Loucy (cell line): ENCODE results near the gene KCNJ15.

ENCODE experiments used
- H2AFZ ChIP-seq: fragments of 200-600 bp; sonication (generic); 2 replicates; pipeline ENCODE4 v1.6.0; 2016; ENCODE audit warnings: antibody characterized with exemption, mild to moderate bottlenecking, low read length, moderate library complexity
- H3F3A ChIP-seq: fragments of 200-600 bp; 2 replicates; pipeline ENCODE4 v1.6.0; 2016; ENCODE audit warnings: antibody characterized with exemption, low read depth, mild to moderate bottlenecking
- H3K27me3 ChIP-seq: fragments of 200-600 bp; sonication (generic); 2 replicates; pipeline ENCODE4 v1.6.1; 2014; ENCODE audit warnings: low read length, mild to moderate bottlenecking; ENCODE audit not compliant: insufficient read depth, poor library complexity, severe bottlenecking
- H3K36me3 ChIP-seq: fragments of 200-600 bp; sonication (generic); 2 replicates; pipeline ENCODE4 v1.6.1; 2016; ENCODE audit warnings: low read length; ENCODE audit not compliant: insufficient read depth
- H3K4me1 ChIP-seq: fragments of 200-600 bp; sonication (generic); 2 replicates; pipeline ENCODE4 v1.5.1; 2014; ENCODE audit warnings: low read length, mild to moderate bottlenecking; ENCODE audit not compliant: insufficient read depth, poor library complexity, severe bottlenecking
- H3K4me2 ChIP-seq: fragments of 200-600 bp; sonication (generic); 2 replicates; pipeline ENCODE4 v1.6.0; 2014; ENCODE audit warnings: antibody characterized with exemption, low read length, low read depth, mild to moderate bottlenecking; ENCODE audit not compliant: poor library complexity, severe bottlenecking
- H3K4me3 ChIP-seq: fragments of 200-600 bp; sonication (generic); 2 replicates; pipeline ENCODE4 v1.5.1; 2014; ENCODE audit warnings: low read length, mild to moderate bottlenecking, mixed read lengths; ENCODE audit not compliant: poor library complexity, severe bottlenecking
- H3K79me2 ChIP-seq: fragments of 200-600 bp; sonication (generic); 2 replicates; pipeline ENCODE4 v1.6.1; 2014; ENCODE audit warnings: low read length; ENCODE audit not compliant: insufficient read depth
- H3K9ac ChIP-seq: fragments of 200-600 bp; sonication (generic); 2 replicates; pipeline ENCODE4 v1.6.0; 2014; ENCODE audit warnings: mild to moderate bottlenecking, low read depth, low read length, moderate library complexity; ENCODE audit not compliant: poor library complexity, severe bottlenecking
- H3K9me2 ChIP-seq: fragments of 200-600 bp; sonication (generic); replicated peaks from 2 replicates; pipeline ENCODE4 v1.6.1; 2016; ENCODE audit warnings: low read depth, low read length, mixed read lengths
- H3K9me3 ChIP-seq: fragments of 200-600 bp; sonication (generic); 2 replicates; pipeline ENCODE4 v1.6.1; 2014; ENCODE audit warnings: mild to moderate bottlenecking, antibody characterized with exemption, low read length, low read depth; ENCODE audit not compliant: insufficient read depth
- H4K20me1 ChIP-seq: fragments of 200-600 bp; sonication (generic); 2 replicates; pipeline ENCODE4 v1.6.0; 2014; ENCODE audit warnings: antibody characterized with exemption, low read length, mild to moderate bottlenecking; ENCODE audit not compliant: insufficient read depth, poor library complexity, severe bottlenecking
- CTCF ChIP-seq: fragments of 200-600 bp; sonication (generic); conservative IDR thresholded peaks from 2 replicates; pipeline ENCODE4 v1.5.1; 2014; ENCODE audit warnings: mild to moderate bottlenecking, antibody characterized with exemption, low read length
- EZH2phosphoT487 ChIP-seq: fragments of 200-600 bp; IDR thresholded peaks from 2 replicates; pipeline ENCODE4 v1.6.1; 2018; ENCODE audit warnings: antibody characterized with exemption, mild to moderate bottlenecking, moderate library complexity, borderline replicate concordance

The KCNJ15 gene

GRCh38 chr21:38263493-38263892 is 6.7 kb downstream of the KCNJ15 start:
- Histone ChIP-seq H3K4me2 (no peak overlapping the region), H3K9me2 (no peaks in the 10 kb centered on the region), H4K20me1 (no peaks in the 10 kb centered on the region), H3K36me3 (no peaks in the 10 kb centered on the region), H3K4me3 (no peak overlapping the region), H3K4me1 (no peaks in the 10 kb centered on the region), H3K79me2 (no peaks in the 10 kb centered on the region), H3K9ac (no peak overlapping the region), H3F3A (no peaks in the 10 kb centered on the region), H3K27me3 (no peaks in the 10 kb centered on the region), H2AFZ (no peak overlapping the region), H3K9me3 (no peaks in the 10 kb centered on the region)
- no peak for TF ChIP-seq EZH2phosphoT487
- no peak for TF ChIP-seq CTCF

- no peaks in the 10 kb centered on the region for H3K79me2 ChIP-seq
- no peak overlapping the region for H3K9ac ChIP-seq
- no peak overlapping the region for H3K4me3 ChIP-seq
- TF ChIP-seq EZH2phosphoT487, result no peak
- TF ChIP-seq CTCF, result no peak
- no peaks in the 10 kb centered on the region for H3K27me3 ChIP-seq
- no peaks in the 10 kb centered on the region for H3K9me3 ChIP-seq
- no peak overlapping the region for H2AFZ ChIP-seq
- H3K4me1 ChIP-seq, result no peaks in the 10 kb centered on the region
- no peaks in the 10 kb centered on the region for H3K36me3 ChIP-seq
- H3K9me2 ChIP-seq, result no peaks in the 10 kb centered on the region
- H4K20me1 ChIP-seq, result no peaks in the 10 kb centered on the region
- no peaks in the 10 kb centered on the region for H3F3A ChIP-seq
- no peak overlapping the region for H3K4me2 ChIP-seq
These were observed 7.8 kb downstream of the KCNJ15 start for GRCh38 chr21:38264571-38264970.

- Histone ChIP-seq H3K9me3 (no peaks in the 10 kb centered on the region), H3K27me3 (no peaks in the 10 kb centered on the region), H3K4me1 (no peaks in the 10 kb centered on the region), H2AFZ (no peak overlapping the region), H3F3A (no peaks in the 10 kb centered on the region), H3K36me3 (no peaks in the 10 kb centered on the region), H3K4me2 (no peak overlapping the region), H3K4me3 (no peak overlapping the region), H3K9ac (no peak overlapping the region), H3K9me2 (no peaks in the 10 kb centered on the region), H4K20me1 (no peaks in the 10 kb centered on the region), H3K79me2 (no peaks in the 10 kb centered on the region)
- TF ChIP-seq EZH2phosphoT487, result no peak
- TF ChIP-seq CTCF, result no peak
These were observed 8.4 kb downstream of the KCNJ15 start for GRCh38 chr21:38265166-38265565.
